H9 (cell line): ENCODE data around the gene CCDC124. TPM values are rescaled to one million over a fixed set of nuclear protein-coding genes. Genes with fewer than 3 reads are reported as not detected.

Experiments used
- DNase-seq: peaks from one replicate; pipeline ENCODE4 v3.0.0-alpha.2; 2017
- H2AFZ ChIP-seq: one replicate; pipeline ENCODE4 v1.6.1; 2013; ENCODE audit warnings: mild to moderate bottlenecking, low read length, control low read depth, moderate library complexity
- H2AK5ac ChIP-seq: 2 replicates; pipeline ENCODE4 v1.6.1; 2013; ENCODE audit warnings: low read length, control low read depth, mixed read lengths; ENCODE audit not compliant: insufficient read length
- H2BK120ac ChIP-seq: one replicate; pipeline ENCODE4 v1.6.1; 2013; ENCODE audit warnings: low read depth, mild to moderate bottlenecking, low read length, control low read depth, inconsistent platforms; ENCODE audit not compliant: poor library complexity, severe bottlenecking
- H2BK12ac ChIP-seq: 2 replicates; pipeline ENCODE4 v1.6.1; 2013; ENCODE audit warnings: low read length, control low read depth, mixed read lengths, low read depth; ENCODE audit not compliant: insufficient read length
- H2BK15ac ChIP-seq: 2 replicates; pipeline ENCODE4 v1.6.1; 2013; ENCODE audit warnings: low read depth, low read length, control low read depth
- H2BK20ac ChIP-seq: one replicate; pipeline ENCODE4 v1.6.1; 2013; ENCODE audit warnings: low read depth, mild to moderate bottlenecking, low read length, control low read depth, inconsistent platforms; ENCODE audit not compliant: poor library complexity, severe bottlenecking
- H2BK5ac ChIP-seq: 2 replicates; pipeline ENCODE4 v1.6.1; 2013; ENCODE audit warnings: low read length, control low read depth, mixed read lengths; ENCODE audit not compliant: insufficient read length
- H3K14ac ChIP-seq: 2 replicates; pipeline ENCODE4 v1.6.1; 2013; ENCODE audit warnings: low read length, control low read depth; ENCODE audit not compliant: insufficient read depth
- H3K18ac ChIP-seq: 2 replicates; pipeline ENCODE4 v1.6.1; 2013; ENCODE audit warnings: low read depth, mild to moderate bottlenecking, mixed read lengths, low read length, control low read depth; ENCODE audit not compliant: insufficient read length
- H3K23ac ChIP-seq: 2 replicates; pipeline ENCODE4 v1.6.1; 2013; ENCODE audit warnings: low read length, control low read depth, mixed read lengths, low read depth; ENCODE audit not compliant: insufficient read length
- H3K23me2 ChIP-seq: 2 replicates; pipeline ENCODE4 v1.6.1; 2013; ENCODE audit warnings: low read depth, mild to moderate bottlenecking, mixed read lengths, low read length, control low read depth; ENCODE audit not compliant: insufficient read length, poor library complexity, severe bottlenecking
- H3K27ac ChIP-seq: 2 replicates; pipeline ENCODE4 v1.5.1; 2013; ENCODE audit warnings: low read length, control low read depth, mixed read lengths, low read depth; ENCODE audit not compliant: insufficient read length
- H3K27me3 ChIP-seq: 2 replicates; pipeline ENCODE4 v1.6.1; 2013; ENCODE audit warnings: low read length, control low read depth, inconsistent platforms; ENCODE audit not compliant: insufficient read depth
- H3K4ac ChIP-seq: 2 replicates; pipeline ENCODE4 v1.6.1; 2013; ENCODE audit warnings: low read depth, mild to moderate bottlenecking, control low read depth, inconsistent platforms, low read length, moderate library complexity
- H3K4me1 ChIP-seq: 2 replicates; pipeline ENCODE4 v1.6.1; 2013; ENCODE audit warnings: low read length, control low read depth, inconsistent platforms; ENCODE audit not compliant: insufficient read depth
- H3K4me2 ChIP-seq: 2 replicates; pipeline ENCODE4 v1.6.1; 2013; ENCODE audit warnings: low read length, control low read depth, mixed read lengths; ENCODE audit not compliant: insufficient read length, insufficient read depth
- H3K56ac ChIP-seq: 2 replicates; pipeline ENCODE4 v1.6.1; 2013; ENCODE audit warnings: low read depth, mild to moderate bottlenecking, mixed read lengths, low read length, control low read depth; ENCODE audit not compliant: insufficient read length
- H3K79me1 ChIP-seq: 2 replicates; pipeline ENCODE4 v1.6.1; 2013; ENCODE audit warnings: low read depth, mild to moderate bottlenecking, moderate library complexity, low read length, control low read depth, inconsistent platforms; ENCODE audit not compliant: insufficient read depth, poor library complexity, severe bottlenecking
- H3K79me2 ChIP-seq: 2 replicates; pipeline ENCODE4 v1.6.1; 2013; ENCODE audit warnings: low read length, control low read depth, inconsistent platforms; ENCODE audit not compliant: insufficient read depth
- H3K9ac ChIP-seq: 2 replicates; pipeline ENCODE4 v1.6.1; 2013; ENCODE audit warnings: low read length, control low read depth, mixed read lengths; ENCODE audit not compliant: insufficient read length; ENCODE audit errors: extremely low read depth
- H3K9me3 ChIP-seq: one replicate; pipeline ENCODE4 v1.6.1; 2013; ENCODE audit warnings: low read depth, low read length, inconsistent platforms; ENCODE audit not compliant: control insufficient read depth
- H3T11ph ChIP-seq: one replicate; pipeline ENCODE4 v1.6.1; 2013; ENCODE audit warnings: mild to moderate bottlenecking, low read length, control low read depth, inconsistent platforms
- H4K20me1 ChIP-seq: one replicate; pipeline ENCODE4 v1.6.1; 2013; ENCODE audit not compliant: control insufficient read depth, insufficient read length, insufficient read depth
- H4K5ac ChIP-seq: 2 replicates; pipeline ENCODE4 v1.6.1; 2013; ENCODE audit warnings: low read depth, mild to moderate bottlenecking, mixed read lengths, low read length, control low read depth; ENCODE audit not compliant: insufficient read length
- H4K8ac ChIP-seq: replicated peaks from 2 replicates; pipeline ENCODE4 v1.6.1; 2013; ENCODE audit warnings: low read length, control low read depth, mixed read lengths, low read depth; ENCODE audit not compliant: insufficient read length
- H4K91ac ChIP-seq: 2 replicates; pipeline ENCODE4 v1.6.1; 2013; ENCODE audit warnings: low read depth, mild to moderate bottlenecking, moderate library complexity, mixed read lengths, low read length, control low read depth; ENCODE audit not compliant: insufficient read length
- H3K27ac Mint-ChIP-seq, 3 experiments: 2 replicates in 2 of 3; 3 replicates in 1 of 3; pipeline ENCODE4 v1.8.0; 2020 to 2021; ENCODE audit warnings: mixed read lengths in 3 of 3, mild to moderate bottlenecking in 1 of 3, moderate library complexity in 1 of 3
- H3K27me3 Mint-ChIP-seq: 2 replicates; pipeline ENCODE4 v1.8.0; 2021; ENCODE audit warnings: low read depth, mild to moderate bottlenecking, moderate library complexity, mixed read lengths
- H3K36me3 Mint-ChIP-seq, 3 experiments: 2 replicates in 2 of 3; 3 replicates in 1 of 3; pipeline ENCODE4 v1.8.0; 2020 to 2021; ENCODE audit warnings: low read depth in 3 of 3, mixed read lengths in 3 of 3; ENCODE audit not compliant: insufficient read depth in 1 of 3
- H3K4me1 Mint-ChIP-seq, 2 experiments: 2 replicates each; pipeline ENCODE4 v1.8.0; 2020; ENCODE audit warnings: mixed read lengths in 2 of 2
- H3K4me3 Mint-ChIP-seq, 2 experiments: 2 replicates in 1 of 2; 3 replicates in 1 of 2; pipeline ENCODE4 v1.8.0; 2020 to 2021; ENCODE audit warnings: mild to moderate bottlenecking in 2 of 2, mixed read lengths in 2 of 2, moderate library complexity in 1 of 2
- H3K9me3 Mint-ChIP-seq, 2 experiments: 2 replicates in 1 of 2; 3 replicates in 1 of 2; pipeline ENCODE4 v1.8.0; 2020; ENCODE audit warnings: mild to moderate bottlenecking in 2 of 2, mixed read lengths in 2 of 2, moderate library complexity in 1 of 2
- WGBS: extraction: QIAGEN DNeasy Blood & Tissue Kit; methylation state at CpG from one replicate; pipeline ENCODE4 v1.1.7; 2013; ENCODE audit warnings: missing lambda C conversion rate, low lambda C conversion rate, mixed read lengths; ENCODE audit not compliant: insufficient read length; ENCODE audit errors: extremely low coverage; 5-methylcytosine and 5-hydroxymethylcytosine counted together
- total RNA-seq: library from RNA; stranded (reverse); gene quantifications from 2 replicates; pipeline ENCODE4 v1.2.1, GENCODE V29; 2021
- TF ChIP-seq, protein P1 (sequence below): fragments of 200-600 bp; sonication (generic); conservative IDR thresholded peaks from 3 replicates; pipeline ENCODE4 v1.8.0; 2021; ENCODE audit warnings: antibody characterized with exemption, mild to moderate bottlenecking

CCDC124 gene
- total RNA-seq, 1 experiment from 2014 or later, result 119 TPM

DNA sequence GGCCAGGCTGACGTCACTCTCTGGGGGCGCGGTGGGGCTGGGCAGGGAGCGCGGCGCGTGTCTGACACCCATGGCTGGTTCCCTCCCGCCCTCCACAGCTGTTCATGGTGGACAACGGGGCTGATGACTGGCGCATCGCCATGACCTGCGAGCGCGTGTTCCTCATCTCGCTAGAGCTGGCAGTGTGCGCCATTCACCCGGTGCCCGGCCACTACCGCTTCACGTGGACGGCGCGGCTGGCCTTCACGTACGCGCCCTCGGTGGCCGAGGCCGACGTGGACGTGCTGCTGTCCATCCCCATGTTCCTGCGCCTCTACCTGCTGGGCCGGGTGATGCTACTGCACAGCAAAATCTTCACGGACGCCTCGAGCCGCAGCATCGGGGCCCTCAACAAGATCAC is 48.8 kb downstream of the CCDC124 start:
- no CpG with 5 or more reads among the region's 38 CpGs for WGBS
- H3K27me3 Mint-ChIP-seq, result no peaks in the 10 kb centered on the region; the same call in 1 of the 2 replicates

More for the DNA sequence above, 48.8 kb downstream of the CCDC124 start:
- Mint-ChIP-seq H3K9me3 (no peaks in the 10 kb centered on the region), H3K4me1 (peaks cover 3 to 13% of the 10 kb centered on the region in 2 experiments), H3K36me3 (peaks cover 0 to 34% (median 16%) of the 10 kb centered on the region in 3 experiments; a peak in 4 of 7 replicates), H3K27ac (no peak overlapping the region), H3K4me3 (no peak overlapping the region)
- no peak overlapping the region for H3K23ac ChIP-seq
- H2BK5ac ChIP-seq, result no peak overlapping the region
- no peak overlapping the region for H3K56ac ChIP-seq
- no peak for DNase-seq
- TF ChIP-seq, protein P1, sequence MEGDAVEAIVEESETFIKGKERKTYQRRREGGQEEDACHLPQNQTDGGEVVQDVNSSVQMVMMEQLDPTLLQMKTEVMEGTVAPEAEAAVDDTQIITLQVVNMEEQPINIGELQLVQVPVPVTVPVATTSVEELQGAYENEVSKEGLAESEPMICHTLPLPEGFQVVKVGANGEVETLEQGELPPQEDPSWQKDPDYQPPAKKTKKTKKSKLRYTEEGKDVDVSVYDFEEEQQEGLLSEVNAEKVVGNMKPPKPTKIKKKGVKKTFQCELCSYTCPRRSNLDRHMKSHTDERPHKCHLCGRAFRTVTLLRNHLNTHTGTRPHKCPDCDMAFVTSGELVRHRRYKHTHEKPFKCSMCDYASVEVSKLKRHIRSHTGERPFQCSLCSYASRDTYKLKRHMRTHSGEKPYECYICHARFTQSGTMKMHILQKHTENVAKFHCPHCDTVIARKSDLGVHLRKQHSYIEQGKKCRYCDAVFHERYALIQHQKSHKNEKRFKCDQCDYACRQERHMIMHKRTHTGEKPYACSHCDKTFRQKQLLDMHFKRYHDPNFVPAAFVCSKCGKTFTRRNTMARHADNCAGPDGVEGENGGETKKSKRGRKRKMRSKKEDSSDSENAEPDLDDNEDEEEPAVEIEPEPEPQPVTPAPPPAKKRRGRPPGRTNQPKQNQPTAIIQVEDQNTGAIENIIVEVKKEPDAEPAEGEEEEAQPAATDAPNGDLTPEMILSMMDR, result no peak
- H3T11ph ChIP-seq, result no peak overlapping the region
- no peak overlapping the region; the same call in 1 of the 2 replicates for H3K14ac ChIP-seq
- no peaks in the 10 kb centered on the region for H3K79me2 ChIP-seq
- no peak overlapping the region for H2BK12ac ChIP-seq
- H2BK120ac ChIP-seq, result no peak overlapping the region
- H4K91ac ChIP-seq, result no peak overlapping the region
- H3K23me2 ChIP-seq, result no peaks in the 10 kb centered on the region
- H3K9me3 ChIP-seq, result no peaks in the 10 kb centered on the region
- no peak overlapping the region for H3K4ac ChIP-seq
- H2AFZ ChIP-seq, result no peak overlapping the region
- no peak overlapping the region for H2BK20ac ChIP-seq
- no peaks in the 10 kb centered on the region for H3K79me1 ChIP-seq
- H3K18ac ChIP-seq, result no peak overlapping the region
- no peak overlapping the region for H3K4me2 ChIP-seq
- H2BK15ac ChIP-seq, result no peak overlapping the region
- H2AK5ac ChIP-seq, result no peak overlapping the region
- H4K20me1 ChIP-seq, result no peaks in the 10 kb centered on the region
- H3K27ac ChIP-seq, result no peak overlapping the region
- no peaks in the 10 kb centered on the region for H3K27me3 ChIP-seq
- no peak overlapping the region for H4K8ac ChIP-seq
- H3K9ac ChIP-seq, result no peak overlapping the region
- H4K5ac ChIP-seq, result no peak overlapping the region
- no peaks in the 10 kb centered on the region for H3K4me1 ChIP-seq
